Natural killer cell (primary cell): ENCODE data around the gene DYNLL2. TPM values are rescaled to one million over a fixed set of nuclear protein-coding genes. Genes with fewer than 3 reads are reported as not detected.

ENCODE experiments used
- ATAC-seq, 3 donors: fragments of 150-1000 bp in 2 of 3; fragments of 200-7000 bp in 1 of 3; cut with Tn5 transposase; 1 replicate in 1 of 3; 2 replicates in 2 of 3; pipeline ENCODE4 v1.10.0; 2021; ENCODE audit warnings: mild to moderate bottlenecking in 2 of 3, moderate library complexity in 2 of 3
- DNase-seq, 2 donors: peaks; one replicate each; pipeline versions ENCODE4 v3.0.0 to v3.0.0-alpha.2; 2013 to 2021; ENCODE audit warnings: mixed read lengths in 1 of 2
- H3K27ac ChIP-seq: one replicate; pipeline ENCODE4 v1.5.1; 2013; ENCODE audit warnings: mild to moderate bottlenecking, low read length
- H3K27me3 ChIP-seq: one replicate; pipeline ENCODE4 v1.6.1; 2013; ENCODE audit warnings: low read length; ENCODE audit not compliant: control insufficient read depth, insufficient read depth
- H3K36me3 ChIP-seq: one replicate; pipeline ENCODE4 v1.6.1; 2013; ENCODE audit warnings: low read length; ENCODE audit not compliant: control insufficient read depth, insufficient read depth
- H3K4me1 ChIP-seq: one replicate; pipeline ENCODE4 v1.6.1; 2013; ENCODE audit warnings: low read length; ENCODE audit not compliant: control insufficient read depth, insufficient read depth
- H3K4me3 ChIP-seq: one replicate; pipeline ENCODE4 v1.5.1; 2013; ENCODE audit warnings: low read length
- H3K9me3 ChIP-seq: one replicate; pipeline ENCODE4 v1.6.1; 2013; ENCODE audit warnings: low read length; ENCODE audit not compliant: control insufficient read depth, insufficient read depth
- H3K27ac Mint-ChIP-seq, 2 donors: one replicate each; pipeline ENCODE4 v1.8.0; 2022; ENCODE audit warnings: mild to moderate bottlenecking in 2 of 2, mixed read lengths in 2 of 2, moderate library complexity in 1 of 2
- H3K27me3 Mint-ChIP-seq, 2 donors: one replicate each; pipeline ENCODE4 v1.8.0; 2022; ENCODE audit warnings: low read depth in 2 of 2, mixed read lengths in 2 of 2
- H3K36me3 Mint-ChIP-seq: one replicate; pipeline ENCODE4 v1.8.0; 2022; ENCODE audit warnings: mixed read lengths
- H3K4me1 Mint-ChIP-seq, 2 donors: one replicate each; pipeline ENCODE4 v1.8.0; 2022; ENCODE audit warnings: mixed read lengths in 2 of 2
- H3K4me3 Mint-ChIP-seq: one replicate; pipeline ENCODE4 v1.8.0; 2022; ENCODE audit warnings: mild to moderate bottlenecking, moderate library complexity, mixed read lengths
- H3K9me3 Mint-ChIP-seq, 2 donors: one replicate each; pipeline ENCODE4 v1.8.0; 2022; ENCODE audit warnings: mixed read lengths in 2 of 2
- WGBS: methylation state at CpG from one replicate; pipeline ENCODE4 v1.1.7; 2013; ENCODE audit warnings: missing lambda C conversion rate; ENCODE audit not compliant: insufficient coverage; 5-methylcytosine and 5-hydroxymethylcytosine counted together
- intact Hi-C: fragments of 100-400 bp; cut with micrococcal nuclease; formaldehyde crosslinking; loops from one replicate; pipeline ENCODE4 v1.14.2; 2022
- total RNA-seq, 4 donors: library from RNA; stranded (reverse); fragments of 120-200 nt in 1 of 4; gene quantifications; one replicate each; pipeline versions ENCODE4 v1.2.3 to v1.2.4, GENCODE V29; 2013 to 2022
- TF ChIP-seq, protein P1 (sequence below): fragments of 200-600 bp; IDR thresholded peaks from one replicate; pipeline ENCODE4 v1.8.0; 2022; ENCODE audit warnings: antibody characterized with exemption

The DYNLL2 gene
- total RNA-seq, 3 donors from 2014 or later (not counting 1 experiment from before 2014, with no cell fraction given) = 25.6 to 37.0 (median 36.1) TPM

DNA sequence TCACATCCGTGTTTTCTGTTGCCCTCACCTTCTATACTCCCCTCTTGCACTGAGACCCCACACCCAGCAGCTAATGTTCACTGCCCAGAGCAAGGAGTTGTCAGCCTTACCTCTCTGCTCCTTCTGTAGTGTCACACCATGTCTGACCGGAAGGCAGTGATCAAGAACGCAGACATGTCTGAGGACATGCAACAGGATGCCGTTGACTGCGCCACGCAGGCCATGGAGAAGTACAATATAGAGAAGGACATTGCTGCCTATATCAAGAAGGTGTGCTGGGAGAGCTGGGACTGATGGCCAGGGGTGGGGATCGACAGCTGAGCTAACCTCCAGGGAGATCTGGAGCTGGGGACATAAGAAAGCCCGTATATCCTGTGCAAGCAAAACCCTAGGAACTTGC is 3.7 kb downstream of the DYNLL2 start:
- Histone ChIP-seq H3K4me1 (peaks cover 22% of the 10 kb centered on the region), H3K4me3 (no peak overlapping the region), H3K27me3 (no peaks in the 10 kb centered on the region), H3K36me3 (peaks cover 49% of the 10 kb centered on the region), H3K9me3 (no peaks in the 10 kb centered on the region), H3K27ac (no peak overlapping the region)
- H3K4me1 Mint-ChIP-seq = peaks cover 53 to 77% of the 10 kb centered on the region in 2 donors
- H3K36me3 Mint-ChIP-seq = peaks cover 16% of the 10 kb centered on the region
- no peak for DNase-seq
- WGBS = 96% methylated on average over 8 of the region's 8 CpGs
- no peaks in the 10 kb centered on the region for H3K27me3 Mint-ChIP-seq
- H3K9me3 Mint-ChIP-seq = no peaks in the 10 kb centered on the region
- TF ChIP-seq, protein P1, sequence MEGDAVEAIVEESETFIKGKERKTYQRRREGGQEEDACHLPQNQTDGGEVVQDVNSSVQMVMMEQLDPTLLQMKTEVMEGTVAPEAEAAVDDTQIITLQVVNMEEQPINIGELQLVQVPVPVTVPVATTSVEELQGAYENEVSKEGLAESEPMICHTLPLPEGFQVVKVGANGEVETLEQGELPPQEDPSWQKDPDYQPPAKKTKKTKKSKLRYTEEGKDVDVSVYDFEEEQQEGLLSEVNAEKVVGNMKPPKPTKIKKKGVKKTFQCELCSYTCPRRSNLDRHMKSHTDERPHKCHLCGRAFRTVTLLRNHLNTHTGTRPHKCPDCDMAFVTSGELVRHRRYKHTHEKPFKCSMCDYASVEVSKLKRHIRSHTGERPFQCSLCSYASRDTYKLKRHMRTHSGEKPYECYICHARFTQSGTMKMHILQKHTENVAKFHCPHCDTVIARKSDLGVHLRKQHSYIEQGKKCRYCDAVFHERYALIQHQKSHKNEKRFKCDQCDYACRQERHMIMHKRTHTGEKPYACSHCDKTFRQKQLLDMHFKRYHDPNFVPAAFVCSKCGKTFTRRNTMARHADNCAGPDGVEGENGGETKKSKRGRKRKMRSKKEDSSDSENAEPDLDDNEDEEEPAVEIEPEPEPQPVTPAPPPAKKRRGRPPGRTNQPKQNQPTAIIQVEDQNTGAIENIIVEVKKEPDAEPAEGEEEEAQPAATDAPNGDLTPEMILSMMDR = no peak
- H3K4me3 Mint-ChIP-seq = no peak overlapping the region
- H3K27ac Mint-ChIP-seq = peak overlapping the region in 1 of 2 donors; percentile 23
- intact Hi-C loops = no loop called here
- ATAC-seq = no peak

DNA sequence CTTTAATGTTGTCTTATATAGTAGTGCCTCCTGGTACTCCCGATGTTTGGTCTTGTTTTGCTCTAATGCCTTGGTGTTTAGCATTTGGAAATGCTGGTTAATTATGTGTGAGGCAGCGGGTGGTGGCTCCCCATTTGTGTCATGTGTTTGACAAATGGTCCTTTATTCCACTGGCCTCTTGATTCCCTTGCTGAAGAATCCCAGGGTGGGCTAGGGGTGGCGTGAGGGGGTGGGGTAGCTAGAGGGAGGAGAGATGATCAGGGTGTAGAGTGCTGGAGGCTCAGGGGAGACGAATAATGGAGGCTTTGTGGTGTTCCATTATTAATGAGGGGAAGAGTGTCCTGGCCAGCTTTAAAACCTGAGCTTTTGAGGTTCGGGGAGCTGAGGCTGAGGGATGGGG is 5.4 kb downstream of the DYNLL2 start:
- Mint-ChIP-seq H3K4me1 (peaks cover 69 to 87% of the 10 kb centered on the region in 2 donors), H3K27ac (peak overlapping the region in 1 of 2 donors; percentile 38), H3K4me3 (no peak overlapping the region), H3K27me3 (no peaks in the 10 kb centered on the region), H3K36me3 (peaks cover 16% of the 10 kb centered on the region), H3K9me3 (no peaks in the 10 kb centered on the region)
- no peak overlapping the region for H3K27ac ChIP-seq
- ATAC-seq = no peak
- intact Hi-C loops = no loop called here
- TF ChIP-seq, protein P1 = no peak
- no peak for DNase-seq
- 93% methylated on average over 5 of the region's 5 CpGs for WGBS
- peaks cover 15% of the 10 kb centered on the region for H3K4me1 ChIP-seq
- no peaks in the 10 kb centered on the region for H3K9me3 ChIP-seq
- H3K36me3 ChIP-seq = peaks cover 59% of the 10 kb centered on the region
- no peak overlapping the region for H3K4me3 ChIP-seq
- no peaks in the 10 kb centered on the region for H3K27me3 ChIP-seq

DNA sequence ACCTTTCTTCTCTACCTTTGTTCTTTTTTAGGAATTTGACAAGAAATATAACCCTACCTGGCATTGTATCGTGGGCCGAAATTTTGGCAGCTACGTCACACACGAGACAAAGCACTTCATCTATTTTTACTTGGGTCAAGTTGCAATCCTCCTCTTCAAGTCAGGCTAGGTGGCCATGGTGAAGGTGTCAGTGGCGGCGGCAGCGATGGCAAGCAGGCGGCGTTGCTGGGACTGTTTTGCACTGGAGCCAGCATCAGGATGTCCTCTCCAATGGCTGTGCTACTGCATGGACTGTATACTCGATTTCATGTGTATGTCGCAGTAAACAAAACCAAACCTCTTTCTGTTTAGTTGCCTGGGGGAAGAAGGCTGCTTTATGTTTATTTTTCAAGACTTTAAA is 5.9 kb downstream of the DYNLL2 start:
- Histone ChIP-seq H3K4me3 (no peak overlapping the region), H3K36me3 (peaks cover 61% of the 10 kb centered on the region), H3K4me1 (peaks cover 15% of the 10 kb centered on the region), H3K9me3 (no peaks in the 10 kb centered on the region), H3K27me3 (no peaks in the 10 kb centered on the region), H3K27ac (no peak overlapping the region)
- H3K36me3 Mint-ChIP-seq = peaks cover 16% of the 10 kb centered on the region
- WGBS = 96% methylated on average over 10 of the region's 11 CpGs
- peaks cover 73 to 89% of the 10 kb centered on the region in 2 donors for H3K4me1 Mint-ChIP-seq
- no peak for DNase-seq
- H3K27me3 Mint-ChIP-seq = no peaks in the 10 kb centered on the region
- ATAC-seq = no peak
- TF ChIP-seq, protein P1 = no peak
- H3K27ac Mint-ChIP-seq = no peak overlapping the region
- intact Hi-C loops = no loop called here
- H3K4me3 Mint-ChIP-seq = no peak overlapping the region
- H3K9me3 Mint-ChIP-seq = no peaks in the 10 kb centered on the region

DNA sequence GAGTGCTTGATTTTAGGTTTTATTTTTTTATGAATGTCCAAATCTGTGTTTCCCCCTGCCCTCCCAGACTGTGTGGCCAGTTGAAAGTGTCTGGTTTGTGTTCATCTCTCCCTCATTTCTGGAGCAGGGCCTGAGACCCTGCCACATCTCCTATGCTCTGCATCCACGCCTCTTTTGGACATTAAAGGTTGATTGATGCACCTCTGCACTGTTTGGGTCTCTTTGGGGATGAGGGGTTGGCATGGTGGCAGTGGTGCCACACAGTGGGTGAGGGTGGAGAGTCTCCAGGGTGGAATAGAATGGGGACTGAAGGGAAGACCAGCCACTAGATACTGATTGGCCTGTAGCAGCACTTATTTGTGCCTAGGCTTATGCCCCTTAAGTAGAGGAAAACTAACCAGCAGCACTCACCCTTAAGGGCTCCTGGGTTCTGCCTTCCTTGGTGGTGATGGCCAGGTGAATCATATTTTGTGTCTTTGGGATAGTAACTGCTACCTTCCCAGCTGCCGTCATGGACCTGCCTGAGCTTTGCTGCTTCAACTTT is 7.9 kb downstream of the DYNLL2 start:
- Mint-ChIP-seq H3K36me3 (peaks cover 16% of the 10 kb centered on the region), H3K4me3 (no peak overlapping the region), H3K27ac (peak overlapping the region; percentile 67 to 85), H3K4me1 (peaks cover 62 to 72% of the 10 kb centered on the region in 2 donors), H3K9me3 (no peaks in the 10 kb centered on the region), H3K27me3 (no peaks in the 10 kb centered on the region)
- no peak for DNase-seq
- Histone ChIP-seq H3K27me3 (no peaks in the 10 kb centered on the region), H3K27ac (no peak overlapping the region), H3K36me3 (peaks cover 67% of the 10 kb centered on the region), H3K9me3 (no peaks in the 10 kb centered on the region), H3K4me1 (no peaks in the 10 kb centered on the region), H3K4me3 (no peak overlapping the region)
- 100% methylated on average over 2 of the region's 2 CpGs for WGBS
- TF ChIP-seq, protein P1 = no peak
- no peak for ATAC-seq
- intact Hi-C loops = no loop called here
